ENCODE measurements around the gene STPG1.

STPG1 gene

GRCh38 chr1:24339996-24340395, 73.6 kb downstream of the STPG1 start:
- no peak for TF ChIP-seq GATA3 (IDR thresholded peaks at IDR 0.05; ENCODE audit: low read depth, low read length)
- no peak for TF ChIP-seq GATA2 (IDR thresholded peaks at IDR 0.05; ENCODE audit: low read depth, low read length)

- no peak for TF ChIP-seq GATA2 (IDR thresholded peaks at IDR 0.05; ENCODE audit: low read depth, low read length)
Measured at GRCh38 chr1:24338447-24338846, 75.1 kb downstream of the STPG1 start.

GRCh38 chr1:24337455-24337854, 76.1 kb downstream of the STPG1 start:
- TF ChIP-seq GATA3 (IDR thresholded peaks at IDR 0.05; ENCODE audit: low read depth, low read length): no peak
- TF ChIP-seq GATA2 (IDR thresholded peaks at IDR 0.05; ENCODE audit: low read depth, low read length): no peak

- TF ChIP-seq GATA3 (IDR thresholded peaks at IDR 0.05; ENCODE audit: low read depth, low read length): no peak
- TF ChIP-seq GATA2 (IDR thresholded peaks at IDR 0.05; ENCODE audit: low read depth, low read length): no peak
Measured at GRCh38 chr1:24336075-24336474, 77.5 kb downstream of the STPG1 start.

GRCh38 chr1:24331961-24332673, 81.5 kb downstream of the STPG1 start:
- no peak for TF ChIP-seq GATA3 (IDR thresholded peaks at IDR 0.05; ENCODE audit: low read depth, low read length)
- no peak for TF ChIP-seq GATA2 (IDR thresholded peaks at IDR 0.05; ENCODE audit: low read depth, low read length)

GRCh38 chr1:24329797-24330543, 83.6 kb downstream of the STPG1 start:
- no peak for TF ChIP-seq GATA3 (IDR thresholded peaks at IDR 0.05; ENCODE audit: low read depth, low read length)
- TF ChIP-seq GATA2 (IDR thresholded peaks at IDR 0.05; ENCODE audit: low read depth, low read length): no peak

DNA sequence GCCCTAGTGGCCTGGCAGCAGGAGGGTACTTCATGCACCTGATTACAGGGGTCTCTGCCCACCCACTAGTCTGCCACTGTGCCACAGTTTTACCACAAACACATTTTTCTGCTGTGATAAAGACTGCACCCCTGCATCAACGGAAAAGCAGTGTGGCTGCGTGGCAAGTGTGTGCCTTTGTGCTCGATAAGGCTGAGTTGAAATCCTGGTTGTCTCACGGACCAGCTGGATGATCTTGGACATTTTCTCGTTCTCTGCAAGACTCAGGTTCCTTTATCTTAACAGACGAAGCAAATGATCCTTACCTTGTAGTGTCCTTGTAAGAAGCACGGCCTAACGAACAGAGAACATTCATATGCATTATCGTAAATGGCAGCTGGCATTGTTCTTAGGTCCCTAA, 84.3 kb downstream of the STPG1 start:
- TF ChIP-seq GATA3 (IDR thresholded peaks at IDR 0.05; ENCODE audit: low read depth, low read length) (no peak), GATA2 (IDR thresholded peaks at IDR 0.05; ENCODE audit: low read depth, low read length) (no peak)

GRCh38 chr1:24327891-24328290, 85.7 kb downstream of the STPG1 start:
- TF ChIP-seq GATA2 (IDR thresholded peaks at IDR 0.05; ENCODE audit: low read depth, low read length) (no peak), GATA3 (IDR thresholded peaks at IDR 0.05; ENCODE audit: low read depth, low read length) (no peak)

DNA sequence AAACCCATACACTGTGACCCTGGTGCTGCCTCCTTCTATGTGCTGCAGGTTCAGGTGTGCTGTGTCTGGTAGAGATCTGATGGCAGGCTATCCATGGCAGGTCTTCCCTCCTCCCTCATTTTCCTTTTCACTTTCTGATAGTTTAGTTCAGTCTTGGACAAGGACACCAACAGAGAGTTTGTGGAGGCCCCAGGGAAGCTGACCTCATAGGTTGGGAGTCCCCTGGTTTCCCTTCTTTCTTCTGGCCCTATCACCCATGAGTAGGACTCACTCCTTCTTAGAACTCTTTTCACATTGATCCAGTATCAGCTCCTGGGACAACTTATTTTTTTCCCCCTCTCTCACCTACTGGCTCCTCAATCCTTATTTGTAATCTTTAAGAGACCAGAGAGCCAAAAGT, 86.1 kb downstream of the STPG1 start:
- TF ChIP-seq GATA3 (IDR thresholded peaks at IDR 0.05; ENCODE audit: low read depth, low read length) (no peak), GATA2 (IDR thresholded peaks at IDR 0.05; ENCODE audit: low read depth, low read length) (no peak)

GRCh38 chr1:24325587-24326449, 87.8 kb downstream of the STPG1 start:
- no peak for TF ChIP-seq GATA3 (IDR thresholded peaks at IDR 0.05; ENCODE audit: low read depth, low read length)
- no peak for TF ChIP-seq GATA2 (IDR thresholded peaks at IDR 0.05; ENCODE audit: low read depth, low read length)

DNA sequence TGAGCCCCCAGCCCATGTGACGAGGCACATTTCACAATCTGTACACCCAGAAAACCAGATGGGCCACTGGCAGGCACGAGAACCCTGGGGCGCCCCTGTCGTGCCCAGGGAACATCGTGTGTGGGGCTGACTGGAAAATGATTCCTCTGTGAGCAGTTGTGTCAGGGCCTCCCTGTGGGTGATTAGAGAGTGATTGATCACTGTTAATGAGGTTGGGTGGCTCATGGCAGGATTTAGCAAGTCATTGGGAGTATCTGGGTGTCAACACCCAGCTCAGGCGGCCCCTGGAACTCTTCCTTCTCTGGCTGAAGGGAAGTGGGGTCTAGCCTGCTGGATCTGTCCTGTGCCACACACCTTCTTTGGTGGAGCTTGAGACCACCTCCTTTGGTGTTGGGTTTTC, 88.7 kb downstream of the STPG1 start:
- TF ChIP-seq GATA2 (IDR thresholded peaks at IDR 0.05; ENCODE audit: low read depth, low read length) (no peak), GATA3 (IDR thresholded peaks at IDR 0.05; ENCODE audit: low read depth, low read length) (no peak)

- TF ChIP-seq GATA3 (IDR thresholded peaks at IDR 0.05; ENCODE audit: low read depth, low read length): no peak
- TF ChIP-seq GATA2 (IDR thresholded peaks at IDR 0.05; ENCODE audit: low read depth, low read length): no peak
Measured at GRCh38 chr1:24323281-24323680, 90.3 kb downstream of the STPG1 start.

- TF ChIP-seq GATA2 (IDR thresholded peaks at IDR 0.05; ENCODE audit: low read depth, low read length) (no peak), GATA3 (IDR thresholded peaks at IDR 0.05; ENCODE audit: low read depth, low read length) (no peak)
Measured at GRCh38 chr1:24322470-24323177, 91.0 kb downstream of the STPG1 start.
